Hematopoietic multipotent progenitor cell treated with erythropoietin and hydrocortisone succinate and interleukin-3 and kit ligand, for 8 days (in vitro differentiated cells): ENCODE data around the gene NDUFS3.
"Not testable (repeated sequence)": the region's sequence is repeated elsewhere in the genome, so short reads cannot be mapped to it uniquely, and the experiment has no call there.

ENCODE experiments used
- DNase-seq: peaks from one replicate; pipeline ENCODE4 v3.0.0-alpha.2; 2015

NDUFS3 gene

DNA sequence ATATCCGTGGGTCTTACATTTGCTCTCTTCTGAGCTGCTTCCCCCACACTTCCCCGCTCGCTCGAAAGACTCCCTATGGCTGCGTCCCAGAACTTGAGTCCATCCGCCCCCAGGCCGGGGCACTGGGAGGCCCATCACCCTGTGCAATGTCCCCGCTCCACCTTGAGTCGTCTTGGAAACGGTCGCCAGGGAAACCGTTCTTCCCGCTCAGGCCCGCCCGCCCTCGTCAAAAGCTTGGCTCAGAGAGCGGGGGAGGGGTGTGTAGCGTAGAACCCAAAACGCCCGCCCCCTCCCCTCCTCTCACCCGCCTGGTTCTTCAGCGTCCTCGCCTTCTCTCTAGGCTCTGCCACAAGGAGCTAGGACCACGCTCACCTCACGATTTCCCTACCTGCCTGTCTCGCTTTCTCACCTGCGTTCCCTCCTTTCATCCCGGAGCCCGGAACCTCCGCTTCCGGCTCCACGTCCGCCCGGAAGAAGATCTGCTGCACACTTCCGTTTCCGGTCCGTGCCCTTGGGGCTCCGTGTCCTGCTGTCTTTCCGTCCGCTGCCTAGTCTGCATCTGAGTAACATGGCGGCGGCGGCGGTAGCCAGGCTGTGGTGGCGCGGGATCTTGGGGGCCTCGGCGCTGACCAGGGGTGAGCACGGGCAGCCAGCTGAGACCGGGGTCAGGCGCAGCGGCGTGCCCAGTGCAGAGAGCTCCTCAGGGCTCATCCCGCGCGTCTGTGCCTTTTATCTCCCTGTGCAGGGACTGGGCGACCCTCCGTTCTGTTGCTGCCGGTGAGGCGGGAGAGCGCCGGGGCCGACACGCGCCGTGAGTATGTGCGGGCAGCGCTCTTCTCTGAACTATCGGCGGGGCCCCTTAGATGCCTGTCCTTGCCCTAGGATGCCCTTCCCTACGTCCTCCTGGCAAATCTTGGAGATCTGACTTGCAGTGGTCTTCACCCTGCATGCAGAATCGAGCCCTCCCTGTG is at the start of gene NDUFS3, which contains the start of gene KBTBD4:
TSS of gene NDUFS3 (plus strand) at position 551 of the 971 bp plus-strand sequence. CDS start at position 569, 18 bp downstream.
TSS of gene KBTBD4 (minus strand) at position 447 of the 971 bp plus-strand sequence. CDS start at position 428, 19 bp downstream.
- DNase-seq: peak; percentile 93

DNA sequence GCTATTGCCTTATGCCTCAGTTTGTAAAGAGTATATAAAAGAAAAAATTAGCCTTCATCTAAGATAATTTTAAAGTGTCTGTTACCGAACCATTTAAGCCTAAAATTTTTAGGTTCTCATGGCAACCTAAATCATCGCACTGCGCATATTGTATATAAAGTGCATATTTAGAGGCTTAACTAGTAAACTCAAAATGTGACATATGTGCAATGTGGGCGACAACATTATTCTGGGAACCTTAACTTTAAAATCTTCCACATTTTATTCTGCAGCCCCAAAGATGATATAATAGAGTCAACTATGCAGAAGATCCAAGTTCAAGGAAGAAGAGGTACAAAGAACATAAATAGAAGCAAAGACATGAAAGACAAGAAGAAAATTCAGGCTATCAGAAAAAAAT is 48.9 kb upstream of the NDUFS3 start:
- no peak for DNase-seq

- not testable (repeated sequence) for DNase-seq
Measured at GRCh38 chr11:47530721-47531120, 48.2 kb upstream of the NDUFS3 start.

DNA sequence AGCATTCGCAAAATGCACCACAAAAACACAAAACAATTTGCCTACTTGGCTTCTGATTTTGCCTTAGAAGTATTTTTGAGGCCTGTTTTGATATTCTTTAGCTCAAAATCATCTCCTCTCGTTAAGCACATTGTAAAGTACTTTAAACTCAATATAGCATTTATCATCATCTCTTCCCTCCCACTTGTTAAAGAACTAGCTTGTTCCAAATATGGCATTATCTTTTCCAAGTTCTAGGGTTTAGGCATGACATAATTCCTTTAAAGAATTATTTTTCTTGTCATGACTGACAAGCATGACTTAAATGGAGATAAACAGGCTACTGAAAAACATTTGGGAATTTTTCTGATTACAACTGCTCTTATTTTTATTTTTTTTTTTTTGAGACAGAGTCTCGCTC is 47.2 kb upstream of the NDUFS3 start:
- no peak for DNase-seq

GRCh38 chr11:47532597-47533213 is 46.2 kb upstream of the NDUFS3 start:
- no peak for DNase-seq

GRCh38 chr11:47533690-47534151 is 45.2 kb upstream of the NDUFS3 start:
- DNase-seq: no peak

- peak; percentile 61 for DNase-seq
Measured at GRCh38 chr11:47534704-47535251, 44.1 kb upstream of the NDUFS3 start.

- no peak for DNase-seq
Measured at GRCh38 chr11:47536915-47537314, 42.0 kb upstream of the NDUFS3 start.

DNA sequence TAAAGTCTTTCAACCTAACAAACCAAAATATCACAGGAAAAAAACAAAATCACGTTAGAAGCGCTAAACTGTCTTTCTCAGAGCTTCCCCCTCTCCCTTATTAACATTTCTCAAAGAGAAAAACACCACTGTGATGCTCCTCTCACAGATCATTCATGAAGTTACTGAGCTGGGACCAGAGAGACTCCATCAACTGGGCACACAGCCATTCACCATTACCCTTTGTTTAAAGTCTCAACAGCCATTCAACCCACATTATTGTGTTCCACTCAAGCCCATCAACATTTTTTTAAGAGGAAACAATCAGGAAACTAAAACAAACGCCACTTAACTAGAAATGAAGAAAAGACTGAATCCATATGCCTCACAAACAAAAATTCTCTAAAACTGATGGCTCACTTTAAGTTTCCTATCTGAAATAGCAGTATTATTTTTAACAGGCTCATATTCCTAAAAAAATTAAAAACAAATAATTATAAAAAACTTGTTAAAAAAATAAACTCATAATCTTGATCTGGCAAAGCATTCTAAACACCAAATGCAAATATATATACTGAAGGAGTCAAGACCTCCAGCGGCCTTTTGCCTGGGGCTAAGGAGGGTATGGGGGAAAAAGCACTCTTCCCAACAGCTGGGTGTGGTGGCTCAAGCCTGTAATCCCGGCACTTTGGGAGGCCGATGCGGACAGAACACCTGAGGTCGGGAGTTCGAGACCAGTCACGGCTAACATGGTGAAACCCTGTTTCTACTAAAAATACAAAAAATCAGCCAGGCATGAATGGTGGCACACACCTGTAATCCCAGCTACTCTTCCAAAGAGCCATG is 39.9 kb upstream of the NDUFS3 start:
- no peak for DNase-seq

- DNase-seq: no peak
Measured at GRCh38 chr11:47539681-47540039, 39.2 kb upstream of the NDUFS3 start.

DNA sequence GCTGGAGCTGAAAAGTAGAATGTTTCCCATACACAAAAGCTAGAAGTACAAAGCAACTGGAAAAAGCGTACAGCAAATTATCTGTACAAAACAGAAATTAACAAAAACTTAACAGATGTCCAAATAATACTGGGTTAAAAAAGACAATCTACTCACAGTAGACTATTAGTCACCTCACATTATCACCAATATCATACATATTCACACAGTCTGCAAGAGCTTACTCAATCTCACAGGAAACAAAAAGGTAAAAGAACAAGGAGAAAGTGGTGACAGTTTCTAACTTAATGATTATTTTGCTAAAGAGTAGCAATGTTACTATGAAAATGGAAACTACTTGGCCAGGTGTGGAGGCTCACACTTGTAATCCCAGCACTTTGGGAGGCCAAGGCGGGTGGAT is 37.8 kb upstream of the NDUFS3 start:
- no peak for DNase-seq

DNA sequence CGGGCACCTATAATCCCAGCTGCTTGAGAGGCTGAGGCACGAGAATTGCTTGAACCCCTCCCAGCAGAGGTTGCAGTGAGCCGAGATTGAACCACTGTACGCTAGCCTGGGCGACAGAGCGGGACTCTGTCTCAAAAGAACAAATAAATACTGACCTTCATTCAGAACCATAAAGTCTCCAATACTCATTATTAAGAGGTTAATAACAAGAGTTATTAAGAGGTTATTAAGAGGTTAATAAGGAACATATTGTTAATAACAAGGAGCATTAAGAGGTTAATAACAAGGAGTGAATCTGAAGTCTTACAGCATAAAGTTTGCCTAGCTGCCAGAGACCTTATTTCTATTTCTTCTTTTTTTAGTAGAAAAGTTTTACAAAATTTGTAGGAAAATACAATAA is 33.6 kb upstream of the NDUFS3 start:
- DNase-seq: no peak

DNA sequence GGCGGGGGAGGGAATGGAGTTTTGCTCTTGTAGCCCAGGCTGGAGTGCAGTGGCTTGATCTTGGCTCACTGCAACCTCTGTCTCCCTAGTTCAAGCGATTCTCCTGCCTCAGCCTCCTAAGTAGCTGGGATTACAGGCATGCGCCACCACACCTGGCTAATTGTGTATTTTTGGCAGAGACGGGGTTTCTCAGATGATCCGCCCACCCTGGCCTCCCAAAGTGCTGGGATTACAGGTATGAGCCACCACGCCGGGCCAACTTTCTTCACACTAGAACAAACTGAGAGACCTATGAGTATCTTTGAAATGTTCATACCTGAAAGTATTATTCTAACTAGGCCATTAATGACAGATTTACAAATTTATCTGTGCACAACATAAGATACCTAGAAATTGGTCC is 32.6 kb upstream of the NDUFS3 start:
- DNase-seq: not testable (repeated sequence)

DNA sequence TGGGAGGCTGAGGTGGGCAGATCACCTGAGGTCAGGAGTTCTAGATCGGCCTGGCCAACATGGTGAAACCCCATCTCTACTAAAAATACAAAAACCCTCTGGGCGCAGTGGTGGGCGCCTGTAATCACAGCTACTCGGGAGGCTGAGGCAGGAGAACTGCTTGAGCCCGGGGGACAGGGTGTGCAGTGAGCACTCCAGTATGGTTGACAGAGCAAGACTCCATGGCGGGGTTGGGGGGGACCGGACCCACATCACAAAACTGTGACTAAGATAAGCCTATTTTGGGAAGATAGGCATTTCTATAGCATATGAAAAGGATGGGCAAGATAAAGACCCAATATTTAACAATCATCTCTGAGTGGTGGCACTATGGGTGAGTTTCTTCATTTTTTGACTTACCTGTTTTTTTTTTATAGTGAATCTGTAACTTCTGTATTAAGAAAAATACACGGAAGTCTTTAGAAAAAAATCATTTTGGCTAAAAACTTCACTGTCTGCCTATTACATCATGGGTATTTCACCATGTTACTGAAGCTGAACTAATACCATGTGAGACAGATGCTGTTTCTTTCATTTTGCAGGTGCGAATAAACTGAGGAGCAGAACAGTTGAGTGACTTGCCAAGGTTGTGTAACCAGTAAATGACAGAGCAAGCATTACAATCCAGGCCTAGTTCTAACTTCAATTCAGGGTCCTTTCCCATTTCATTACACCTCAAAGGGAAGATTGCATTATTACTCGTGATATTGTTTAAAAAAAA is 28.4 kb upstream of the NDUFS3 start:
- no peak for DNase-seq

- DNase-seq: peak; percentile 54
Measured at GRCh38 chr11:47551086-47551485, 27.8 kb upstream of the NDUFS3 start.

- peak; percentile 23 for DNase-seq
Measured at GRCh38 chr11:47552056-47552565, 26.8 kb upstream of the NDUFS3 start.

DNA sequence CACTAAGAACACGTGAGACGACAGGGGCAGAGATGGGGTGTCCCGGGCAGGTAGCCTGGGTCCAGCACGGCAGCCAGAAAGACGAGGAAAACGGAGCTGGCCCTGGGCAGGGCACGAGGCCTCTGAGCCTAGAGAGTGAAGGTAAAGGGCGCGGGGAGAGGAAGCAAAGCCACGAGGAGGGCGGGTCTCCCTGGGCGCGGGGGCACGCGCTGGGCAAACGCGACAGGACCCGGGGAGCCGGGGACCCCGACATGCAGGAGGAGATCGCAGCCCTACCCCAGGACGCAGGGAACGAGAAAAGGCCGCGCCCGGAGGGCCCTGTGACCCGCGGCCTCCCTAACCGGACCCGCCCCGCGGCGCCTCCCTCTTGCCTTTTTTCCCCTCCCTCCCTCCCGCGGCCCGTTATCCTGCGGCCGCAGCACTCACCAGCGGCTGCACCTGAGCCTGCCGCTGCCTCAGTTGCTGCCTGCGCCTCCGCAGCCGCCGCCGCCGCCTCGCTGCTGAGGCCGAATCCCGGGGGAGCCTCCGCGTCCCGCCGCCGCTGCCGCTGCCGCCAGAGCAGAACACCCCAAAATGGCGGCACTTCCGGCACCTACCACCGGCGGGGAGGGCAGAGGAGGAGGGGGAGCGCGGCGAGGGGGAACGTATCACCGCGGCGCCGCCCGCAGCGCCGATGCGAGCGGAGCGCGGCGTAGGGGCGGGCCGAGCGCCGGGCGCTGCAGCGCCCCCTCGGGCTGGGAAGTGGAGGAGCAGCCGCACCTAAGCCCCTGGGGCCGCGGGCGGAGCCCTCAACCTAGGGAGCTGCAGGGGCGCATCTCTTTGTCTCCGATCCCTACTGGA is 26.1 kb upstream of the NDUFS3 start, which contains the start of gene CELF1:
TSS of gene CELF1 (minus strand) at position 567 of the 840 bp plus-strand sequence. CDS start 53,609 bp downstream, outside the sequence.
- DNase-seq: peak; percentile 93

- DNase-seq: no peak
Measured at GRCh38 chr11:47553406-47553743, 25.5 kb upstream of the NDUFS3 start.

- not testable (repeated sequence) for DNase-seq
Measured at GRCh38 chr11:47557004-47557403, 21.9 kb upstream of the NDUFS3 start.

DNA sequence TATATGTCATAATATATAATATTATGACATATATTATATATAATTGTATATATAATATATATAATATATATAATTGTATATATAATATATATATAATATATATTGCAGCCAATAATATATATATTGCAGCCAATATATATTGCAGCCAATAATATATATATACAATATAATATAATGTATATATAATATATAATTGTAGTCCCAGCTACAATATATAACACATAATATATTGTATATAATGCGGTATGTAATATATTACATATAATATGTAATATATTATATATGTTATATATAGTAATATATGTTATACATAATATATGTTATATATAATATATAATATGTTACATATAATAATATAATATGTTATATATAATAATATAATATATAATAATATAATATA is 20.2 kb upstream of the NDUFS3 start:
- no peak for DNase-seq

- DNase-seq: no peak
Measured at GRCh38 chr11:47560426-47560825, 18.4 kb upstream of the NDUFS3 start.
